IMR-90 (cell line): ENCODE results near the gene EXOSC9. TPM values are rescaled to one million over a fixed set of nuclear protein-coding genes. Genes with fewer than 3 reads are reported as not detected.

ENCODE experiments used
- ATAC-seq: fragments of 200-7000 bp; cut with Tn5 transposase; 2 replicates; pipeline ENCODE4 v1.9.1; 2020; ENCODE audit warnings: low read depth, mild to moderate bottlenecking, moderate library complexity
- BruUV-seq: library from RNA; stranded (reverse); fragments of 400-500 nt; replicated peaks from 2 replicates; lab custom pipeline; 2021; lab: Mats Ljungman, UMichigan
- CTCF ChIA-PET: fragments of 300-600 bp; formaldehyde crosslinking; extraction: SDS; loops from one replicate; lab custom pipeline; 2021; ENCODE audit warnings: antibody characterized with exemption; lab: Yijun Ruan, JAX
- POLR2A ChIA-PET: fragments of 300-600 bp; sonication (Branson Sonifier 250); formaldehyde crosslinking; loops from one replicate; lab custom pipeline; 2022; ENCODE audit warnings: antibody characterized with exemption; ENCODE audit not compliant: unreplicated experiment; lab: Charles Lee
- DNase-seq: peaks from one replicate; pipeline ENCODE4 v3.0.0; 2013
- H2AFZ ChIP-seq: replicated peaks from 2 replicates; pipeline ENCODE3; 2013; ENCODE audit warnings: low read length, mild to moderate bottlenecking; ENCODE audit not compliant: poor library complexity
- H2AK5ac ChIP-seq: 2 replicates; pipeline ENCODE4 v1.6.1; 2013; ENCODE audit warnings: low read depth, low read length, inconsistent platforms
- H2AK9ac ChIP-seq: replicated peaks from 2 replicates; pipeline ENCODE3; 2013; ENCODE audit warnings: mild to moderate bottlenecking, low read depth, low read length, moderate library complexity; ENCODE audit not compliant: poor library complexity
- H2BK120ac ChIP-seq: 2 replicates; pipeline ENCODE4 v1.6.1; 2013; ENCODE audit warnings: low read depth, low read length, inconsistent platforms
- H2BK15ac ChIP-seq: 3 replicates; pipeline ENCODE4 v1.6.1; 2013; ENCODE audit warnings: low read depth, low read length, inconsistent platforms
- H2BK20ac ChIP-seq: 2 replicates; pipeline ENCODE4 v1.6.1; 2013; ENCODE audit warnings: low read depth, mild to moderate bottlenecking, inconsistent platforms, low read length, moderate library complexity
- H2BK5ac ChIP-seq: 2 replicates; pipeline ENCODE4 v1.6.1; 2013; ENCODE audit warnings: mild to moderate bottlenecking, low read depth, low read length, inconsistent platforms; ENCODE audit not compliant: poor library complexity, severe bottlenecking
- H3K14ac ChIP-seq: replicated peaks from 2 replicates; pipeline ENCODE4 v1.6.1; 2013; ENCODE audit warnings: low read depth, low read length, inconsistent platforms
- H3K18ac ChIP-seq: 2 replicates; pipeline ENCODE4 v1.6.1; 2013; ENCODE audit warnings: low read depth, low read length, control low read depth
- H3K23ac ChIP-seq: 2 replicates; pipeline ENCODE4 v1.6.1; 2013; ENCODE audit warnings: low read depth, low read length, inconsistent platforms
- H3K27ac ChIP-seq: 2 replicates; pipeline ENCODE4 v1.5.1; 2013; ENCODE audit warnings: mild to moderate bottlenecking, control low read depth, low read length; ENCODE audit not compliant: insufficient read depth
- H3K27me3 ChIP-seq: 2 replicates; pipeline ENCODE4 v1.6.1; 2013; ENCODE audit warnings: low read length; ENCODE audit not compliant: control insufficient read depth, insufficient read depth
- H3K36me3 ChIP-seq: 2 replicates; pipeline ENCODE4 v1.6.1; 2013; ENCODE audit warnings: low read length, mixed read lengths; ENCODE audit not compliant: control insufficient read depth, insufficient read depth
- H3K4ac ChIP-seq: 2 replicates; pipeline ENCODE4 v1.6.1; 2013; ENCODE audit warnings: low read depth, low read length, inconsistent platforms
- H3K4me1 ChIP-seq: 2 replicates; pipeline ENCODE4 v1.6.1; 2013; ENCODE audit warnings: low read length, mixed read lengths; ENCODE audit not compliant: control insufficient read depth, insufficient read depth
- H3K4me2 ChIP-seq: 2 replicates; pipeline ENCODE4 v1.6.1; 2013; ENCODE audit warnings: low read depth, mild to moderate bottlenecking, control low read depth, low read length, moderate library complexity
- H3K4me3 ChIP-seq: 2 replicates; pipeline ENCODE4 v1.5.1; 2013; ENCODE audit warnings: low read depth, mild to moderate bottlenecking, control low read depth, low read length, moderate library complexity; ENCODE audit not compliant: insufficient read depth
- H3K56ac ChIP-seq: 2 replicates; pipeline ENCODE4 v1.6.1; 2013; ENCODE audit warnings: low read length, inconsistent platforms; ENCODE audit not compliant: insufficient read depth; ENCODE audit errors: extremely low read depth
- H3K79me1 ChIP-seq, 2 experiments: 2 replicates each; pipeline ENCODE4 v1.6.1; 2013; ENCODE audit warnings: low read length in 2 of 2, inconsistent platforms in 1 of 2, low read depth in 1 of 2
- H3K9ac ChIP-seq: 2 replicates; pipeline ENCODE4 v1.6.1; 2013; ENCODE audit warnings: low read depth, low read length, control low read depth
- H3K9me1 ChIP-seq: 2 replicates; pipeline ENCODE4 v1.6.1; 2013; ENCODE audit warnings: low read length, inconsistent platforms; ENCODE audit not compliant: insufficient read depth
- H3K9me3 ChIP-seq: 2 replicates; pipeline ENCODE4 v1.6.1; 2013; ENCODE audit warnings: low read length; ENCODE audit not compliant: control insufficient read depth, insufficient read depth
- H4K20me1 ChIP-seq: 2 replicates; pipeline ENCODE4 v1.6.1; 2013; ENCODE audit warnings: low read length, inconsistent platforms; ENCODE audit not compliant: insufficient read depth
- H4K5ac ChIP-seq: 2 replicates; pipeline ENCODE4 v1.6.1; 2013; ENCODE audit warnings: mild to moderate bottlenecking, low read depth, low read length, control low read depth
- H4K8ac ChIP-seq, 2 experiments: 2 replicates each; pipeline ENCODE4 v1.6.1; 2013; ENCODE audit warnings: low read depth in 2 of 2, low read length in 2 of 2, control low read depth in 1 of 2, inconsistent platforms in 1 of 2
- H4K91ac ChIP-seq: 2 replicates; pipeline ENCODE4 v1.6.1; 2013; ENCODE audit warnings: low read depth, low read length, inconsistent platforms; ENCODE audit not compliant: insufficient read depth
- BHLHE40 ChIP-seq: fragments of 150-350 bp; IDR thresholded peaks from 2 replicates; pipeline ENCODE4 v1.6.1; 2016; ENCODE audit warnings: mild to moderate bottlenecking, low read depth, low read length
- CEBPB ChIP-seq: IDR thresholded peaks from 2 replicates; pipeline ENCODE4 v1.6.1; 2012; ENCODE audit warnings: low read depth, low read length, improper control_type of control experiment
- CHD1 ChIP-seq: IDR thresholded peaks from 2 replicates; pipeline ENCODE4 v1.6.1; 2012; ENCODE audit warnings: low read depth, low read length, improper control_type of control experiment
- FOS ChIP-seq: fragments of 150-350 bp; IDR thresholded peaks from 2 replicates; pipeline ENCODE4 v1.6.1; 2016; ENCODE audit warnings: low read depth, low read length
- MAFK ChIP-seq: IDR thresholded peaks from 2 replicates; pipeline ENCODE4 v1.6.1; 2012; ENCODE audit warnings: low read depth, low read length, improper control_type of control experiment
- MXI1 ChIP-seq: IDR thresholded peaks from 2 replicates; pipeline ENCODE4 v1.6.1; 2012; ENCODE audit warnings: low read depth, mild to moderate bottlenecking, low read length, moderate library complexity, borderline replicate concordance
- NFE2L2 ChIP-seq: fragments of 150-350 bp; IDR thresholded peaks from 2 replicates; pipeline ENCODE4 v1.6.1; 2016; ENCODE audit warnings: low read depth, mild to moderate bottlenecking, low read length
- POLR2A ChIP-seq: IDR thresholded peaks from 2 replicates; pipeline ENCODE4 v1.6.1; 2012; ENCODE audit warnings: mild to moderate bottlenecking, low read depth, low read length
- RCOR1 ChIP-seq: IDR thresholded peaks from 2 replicates; pipeline ENCODE4 v1.6.1; 2012; ENCODE audit warnings: mild to moderate bottlenecking, low read length, improper control_type of control experiment; ENCODE audit not compliant: insufficient replicate concordance
- SMC3 ChIP-seq: fragments of 150-350 bp; IDR thresholded peaks from 2 replicates; pipeline ENCODE4 v1.6.1; 2016; ENCODE audit warnings: low read depth, mild to moderate bottlenecking, antibody characterized with exemption, low read length, moderate library complexity
- USF2 ChIP-seq: fragments of 150-350 bp; IDR thresholded peaks from 2 replicates; pipeline ENCODE4 v1.6.1; 2017; ENCODE audit warnings: mild to moderate bottlenecking, antibody characterized with exemption, low read length, low read depth
- WGBS, 2 experiments: methylation state at CpG; one replicate each; pipeline versions ENCODE4 v1.1.5 to v1.1.7; 2013; ENCODE audit warnings: missing lambda C conversion rate in 2 of 2; ENCODE audit not compliant: insufficient read length in 1 of 2; ENCODE audit errors: extremely low coverage in 2 of 2; 5-methylcytosine and 5-hydroxymethylcytosine counted together
- dilution Hi-C: fragments of 300-500 bp; cut with HindIII; formaldehyde crosslinking; loops from one replicate; pipeline ENCODE4 v1.14.3; 2018; ENCODE audit warnings: low sequenced_read_pairs; ENCODE audit not compliant: unreplicated experiment
- in situ Hi-C: fragments of 300-500 bp; cut with MboI; formaldehyde crosslinking; loops from 3 replicates; pipeline ENCODE4 v1.14.3; 2019; ENCODE audit warnings: low sequenced_read_pairs, inconsistent platforms, mixed read lengths
- intact Hi-C: fragments of 100-400 bp; cut with micrococcal nuclease; formaldehyde crosslinking; loops from 2 replicates; pipeline ENCODE4 v1.10.0; 2022
- polyA plus RNA-seq, 3 experiments: library from polyadenylated mRNA; depleted of rRNA; stranded (reverse); fragments of >200 nt; gene quantifications; 2 replicates each; pipeline ENCODE4 v1.2.3, GENCODE V29; 2012; ENCODE audit warnings: low replicate concordance in 1 of 3
- total RNA-seq: library from RNA; depleted of rRNA; stranded (reverse); fragments of >200 nt; gene quantifications from 2 replicates; pipeline ENCODE4 v1.2.3, GENCODE V29; 2012
- TF ChIP-seq, protein P1 (sequence below): fragments of 150-350 bp; IDR thresholded peaks from 2 replicates; pipeline ENCODE4 v1.6.1; 2016; ENCODE audit warnings: low read depth, mild to moderate bottlenecking, low read length, moderate library complexity, borderline replicate concordance

Gene EXOSC9
- total and polyA plus RNA-seq, 2 of the 4 experiments (the other 2 are of a cell fraction) = 34.7 to 47.5 TPM

DNA sequence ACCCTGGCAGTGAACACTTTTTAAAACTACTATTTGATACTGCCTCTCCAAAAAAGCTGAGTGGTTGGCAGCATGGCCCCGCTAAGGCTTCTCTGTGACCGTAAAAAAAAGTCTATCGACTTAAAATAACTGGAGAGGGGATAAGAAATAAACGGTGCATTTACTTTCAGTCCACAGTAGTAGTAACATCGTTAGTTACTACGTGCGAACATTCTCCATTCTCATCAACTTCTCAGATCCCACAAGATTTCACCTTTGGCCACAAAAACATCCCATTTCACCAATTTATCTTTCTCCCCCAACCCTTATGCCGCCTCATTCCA is 524 bp upstream of the EXOSC9 start:
- ChIA-PET POLR2A (no interaction called here), CTCF (no interaction called here)
- H3K79me1 ChIP-seq = peaks cover 14 to 18% of the 10 kb centered on the region in 2 experiments; a peak in 3 of 4 replicates
- ATAC-seq = no peak
- peak overlapping the region; percentile 92 for H3K4ac ChIP-seq
- BruUV-seq = no TSS peak
- in situ Hi-C loops = loop anchor here (10.0 kb wide), 1 partner anchor 116 kb away; no protein-coding TSS in a partner anchor
- H2BK120ac ChIP-seq = peak overlapping the region; percentile 79
- H3K36me3 ChIP-seq = peaks cover 8% of the 10 kb centered on the region
- H2AFZ ChIP-seq = peak overlapping the region; percentile 97
- H4K5ac ChIP-seq = peak overlapping the region; percentile 94
- DNase-seq = no peak
- H3K9me3 ChIP-seq = no peaks in the 10 kb centered on the region
- peak overlapping the region; percentile 38 for H2AK5ac ChIP-seq
- H2BK15ac ChIP-seq = peak overlapping the region; percentile 91; the same call in 2 of the 3 replicates
- peak overlapping the region; percentile 98 to 99 for H4K8ac ChIP-seq
- peak overlapping the region; percentile 91 for H2BK5ac ChIP-seq
- peak overlapping the region; percentile 94 for H3K56ac ChIP-seq
- 62% methylated on average over 3 of the region's 8 CpGs; no CpG with 5 or more reads in 1 of the 2 experiments for WGBS, 2 experiments
- dilution Hi-C loops = no loop called here
- peak overlapping the region; percentile 80; the same call in 1 of the 2 replicates for H3K18ac ChIP-seq
- H3K4me3 ChIP-seq = peak overlapping the region; percentile 67
- 0 out of 2 replicates have a peak, but pooled peaks cover 2% of the 10 kb centered on the region for H3K9me1 ChIP-seq
- peak overlapping the region; percentile 94; the same call in 1 of the 2 replicates for H3K23ac ChIP-seq
- H2AK9ac ChIP-seq = peak overlapping the region; percentile 29
- H3K27ac ChIP-seq = peak overlapping the region; percentile 89
- peak overlapping the region; percentile 89 for H4K91ac ChIP-seq
- no peak for TF ChIP-seq NFE2L2
- TF ChIP-seq CEBPB = no peak
- no peak for TF ChIP-seq FOS
- no peak for TF ChIP-seq CHD1
- TF ChIP-seq USF2 = no peak
- no peak for TF ChIP-seq BHLHE40
- no peak for TF ChIP-seq MXI1
- TF ChIP-seq RCOR1 = no peak
- TF ChIP-seq, protein P1, sequence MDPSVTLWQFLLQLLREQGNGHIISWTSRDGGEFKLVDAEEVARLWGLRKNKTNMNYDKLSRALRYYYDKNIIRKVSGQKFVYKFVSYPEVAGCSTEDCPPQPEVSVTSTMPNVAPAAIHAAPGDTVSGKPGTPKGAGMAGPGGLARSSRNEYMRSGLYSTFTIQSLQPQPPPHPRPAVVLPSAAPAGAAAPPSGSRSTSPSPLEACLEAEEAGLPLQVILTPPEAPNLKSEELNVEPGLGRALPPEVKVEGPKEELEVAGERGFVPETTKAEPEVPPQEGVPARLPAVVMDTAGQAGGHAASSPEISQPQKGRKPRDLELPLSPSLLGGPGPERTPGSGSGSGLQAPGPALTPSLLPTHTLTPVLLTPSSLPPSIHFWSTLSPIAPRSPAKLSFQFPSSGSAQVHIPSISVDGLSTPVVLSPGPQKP = no peak
- no peak for TF ChIP-seq MAFK
- no peak for TF ChIP-seq POLR2A
- no peak for TF ChIP-seq SMC3
- peak overlapping the region; percentile 89 for H3K4me2 ChIP-seq
- H3K9ac ChIP-seq = peak overlapping the region; percentile 92
- H4K20me1 ChIP-seq = no peaks in the 10 kb centered on the region
- H3K14ac ChIP-seq = peak overlapping the region; percentile 98
- H3K27me3 ChIP-seq = no peaks in the 10 kb centered on the region
- H2BK20ac ChIP-seq = peak overlapping the region; percentile 72; the same call in 1 of the 2 replicates
- intact Hi-C loops = loop anchor here (5.0 kb wide), 1 partner anchor 118 kb away; no protein-coding TSS in a partner anchor
- H3K4me1 ChIP-seq = peaks cover 5% of the 10 kb centered on the region
